MCF 10A (cell line): ENCODE results near the gene PIK3AP1. TPM values are rescaled to one million over a fixed set of nuclear protein-coding genes. Genes with fewer than 3 reads are reported as not detected.
"Not testable (repeated sequence)": the region's sequence is repeated elsewhere in the genome, so short reads cannot be mapped to it uniquely, and the experiment has no call there.

Experiments
- BruUV-seq: library from RNA; stranded (reverse); fragments of 400-500 nt; replicated peaks from 2 replicates; lab custom pipeline; 2021; lab: Mats Ljungman, UMichigan
- CTCF ChIA-PET: fragments of 300-600 bp; sonication (Branson Sonifier 250); formaldehyde crosslinking; extraction: SDS; loops from one replicate; lab custom pipeline; 2021; ENCODE audit warnings: antibody characterized with exemption, inconsistent platforms; lab: Yijun Ruan, JAX
- POLR2A ChIA-PET: fragments of 300-600, 350-650 bp; sonication (Branson Sonifier 250); formaldehyde crosslinking; extraction: SDS; loops from one replicate; lab custom pipeline; 2020; ENCODE audit warnings: antibody characterized with exemption, inconsistent platforms; lab: Yijun Ruan, JAX
- DNase-seq: peaks from one replicate; pipeline ENCODE4 v3.0.0-alpha.2; 2018; ENCODE audit not compliant: unreplicated experiment
- H3K27ac Mint-ChIP-seq: one replicate; pipeline ENCODE4 v1.8.0; 2022; ENCODE audit warnings: mild to moderate bottlenecking, low read depth, mixed read lengths; ENCODE audit not compliant: unreplicated experiment
- H3K27me3 Mint-ChIP-seq: one replicate; pipeline ENCODE4 v1.8.0; 2022; ENCODE audit warnings: mixed read lengths; ENCODE audit not compliant: insufficient read depth, unreplicated experiment
- H3K36me3 Mint-ChIP-seq: one replicate; pipeline ENCODE4 v1.8.0; 2022; ENCODE audit warnings: mild to moderate bottlenecking, moderate library complexity, mixed read lengths; ENCODE audit not compliant: insufficient read depth, unreplicated experiment
- H3K4me1 Mint-ChIP-seq: one replicate; pipeline ENCODE4 v1.8.0; 2022; ENCODE audit warnings: mixed read lengths; ENCODE audit not compliant: insufficient read depth, unreplicated experiment
- H3K4me3 Mint-ChIP-seq: one replicate; pipeline ENCODE4 v1.8.0; 2022; ENCODE audit warnings: mild to moderate bottlenecking, moderate library complexity, mixed read lengths; ENCODE audit not compliant: unreplicated experiment
- H3K9me3 Mint-ChIP-seq: one replicate; pipeline ENCODE4 v1.8.0; 2022; ENCODE audit warnings: mixed read lengths; ENCODE audit not compliant: unreplicated experiment
- CTCF ChIP-seq: fragments of 200-600 bp; IDR thresholded peaks from one replicate; pipeline ENCODE4 v1.8.0; 2022; ENCODE audit warnings: antibody characterized with exemption, mild to moderate bottlenecking; ENCODE audit not compliant: unreplicated experiment
- intact Hi-C: fragments of 100-400 bp; cut with micrococcal nuclease; formaldehyde crosslinking; loops from 2 replicates; pipeline ENCODE4 v1.14.1; 2022
- total RNA-seq: library from RNA; stranded (reverse); gene quantifications from 2 replicates; pipeline ENCODE4 v1.2.3, GENCODE V29; 2022

PIK3AP1 gene
- total RNA-seq, 1 experiment from 2014 or later = not detected

- TF ChIP-seq CTCF = no peak
- H3K27me3 Mint-ChIP-seq = no peaks in the 10 kb centered on the region
- no peak overlapping the region for H3K4me3 Mint-ChIP-seq
- ChIA-PET POLR2A (no interaction called here), CTCF (interaction anchor here (0.6 kb wide), 1 partner anchor 349 kb away, joined by 3 read pairs; no protein-coding TSS in a partner anchor)
- no peaks in the 10 kb centered on the region for H3K36me3 Mint-ChIP-seq
- intact Hi-C loops = no loop called here
- no peaks in the 10 kb centered on the region for H3K4me1 Mint-ChIP-seq
- DNase-seq = no peak
- no TSS peak for BruUV-seq
- no peaks in the 10 kb centered on the region for H3K9me3 Mint-ChIP-seq
- no peak overlapping the region for H3K27ac Mint-ChIP-seq
Observed at GRCh38 chr10:96701265-96701664, 19.0 kb downstream of the PIK3AP1 start.

- H3K27me3 Mint-ChIP-seq = no peaks in the 10 kb centered on the region
- no peaks in the 10 kb centered on the region for H3K9me3 Mint-ChIP-seq
- intact Hi-C loops = no loop called here
- ChIA-PET POLR2A (no interaction called here), CTCF (interaction anchor here (0.6 kb wide), 1 partner anchor 350 kb away, joined by 3 read pairs; no protein-coding TSS in a partner anchor)
- BruUV-seq = no TSS peak
- no peaks in the 10 kb centered on the region for H3K36me3 Mint-ChIP-seq
- H3K4me1 Mint-ChIP-seq = no peaks in the 10 kb centered on the region
- H3K4me3 Mint-ChIP-seq = no peak overlapping the region
- H3K27ac Mint-ChIP-seq = no peak overlapping the region
- no peak for TF ChIP-seq CTCF
- DNase-seq = no peak
Observed at GRCh38 chr10:96700374-96701099, 19.8 kb downstream of the PIK3AP1 start.

- Mint-ChIP-seq H3K36me3 (no peaks in the 10 kb centered on the region), H3K9me3 (no peaks in the 10 kb centered on the region), H3K4me1 (no peaks in the 10 kb centered on the region), H3K27me3 (no peaks in the 10 kb centered on the region), H3K27ac (no peak overlapping the region), H3K4me3 (no peak overlapping the region)
- intact Hi-C loops = no loop called here
- CTCF ChIA-PET = no interaction called here
- POLR2A ChIA-PET = no interaction called here
- no peak for DNase-seq
- no peak for TF ChIP-seq CTCF
- no TSS peak for BruUV-seq
Observed at GRCh38 chr10:96699613-96700012, 20.7 kb downstream of the PIK3AP1 start.

GRCh38 chr10:96698305-96698704 lies 22.0 kb downstream of the PIK3AP1 start:
- H3K4me3 Mint-ChIP-seq, POLR2A ChIA-PET, BruUV-seq, H3K4me1 Mint-ChIP-seq, H3K27me3 Mint-ChIP-seq, intact Hi-C loops, DNase-seq, H3K36me3 Mint-ChIP-seq, H3K27ac Mint-ChIP-seq, H3K9me3 Mint-ChIP-seq: not testable (repeated sequence)
- CTCF ChIA-PET = interaction anchor here (0.6 to 0.7 kb wide), 2 partner anchors 91 to 102 kb away, joined by 3 to 5 read pairs; no protein-coding TSS in a partner anchor
